K562 (cell line): ENCODE data around the gene CCM2. TPM values are rescaled to one million over a fixed set of nuclear protein-coding genes. Genes with fewer than 3 reads are reported as not detected.

Experiments
- ARNT ChIP-seq, 2 experiments: fragments of 450-650 bp; IDR thresholded peaks; 2 replicates each; pipeline ENCODE4 v1.6.1; 2016; ENCODE audit warnings: mild to moderate bottlenecking in 1 of 2
- BCL6 ChIP-seq: fragments of 250-450 bp; sonication (Bioruptor Pico); IDR thresholded peaks from 2 replicates; pipeline ENCODE4 v1.4.0; 2020
- EHMT2 ChIP-seq: fragments of 450-650 bp; IDR thresholded peaks from 2 replicates; pipeline ENCODE4 v1.6.1; 2018; ENCODE audit warnings: antibody characterized with exemption
- ELF1 ChIP-seq: fragments of 200-800 bp; sonication (Bioruptor generic); IDR thresholded peaks from 2 replicates; pipeline ENCODE4 v1.6.1; 2016; ENCODE audit warnings: missing genetic modification characterization, missing compliant biosample characterization
- GATA2 ChIP-seq: sonication (generic); formaldehyde crosslinking; IDR thresholded peaks from 2 replicates; pipeline ENCODE4 v1.4.0; 2020; ENCODE audit warnings: mild to moderate bottlenecking, missing genetic modification reagents
- GMEB1 ChIP-seq: fragments of 250-450 bp; sonication (Bioruptor Pico); IDR thresholded peaks from 2 replicates; pipeline ENCODE4 v1.4.0; 2020; ENCODE audit warnings: mild to moderate bottlenecking
- L3MBTL2 ChIP-seq: fragments of 450-650 bp; IDR thresholded peaks from 2 replicates; pipeline ENCODE4 v1.6.1; 2016; ENCODE audit warnings: mild to moderate bottlenecking, moderate library complexity
- NFXL1 ChIP-seq: fragments of 450-650 bp; formaldehyde crosslinking; IDR thresholded peaks from 2 replicates; pipeline ENCODE4 v1.4.0; 2021; ENCODE audit warnings: mild to moderate bottlenecking
- NR4A1 ChIP-seq, 2 experiments: fragments of 250-450 bp in 1 of 2; fragments of 450-650 bp in 1 of 2; sonication (Bioruptor Pico) in 1 of 2; IDR thresholded peaks; 2 replicates each; pipeline versions ENCODE4 v1.4.0 to v1.6.1; 2016 to 2020; ENCODE audit warnings: mild to moderate bottlenecking in 2 of 2, missing compliant biosample characterization in 1 of 2, missing genetic modification characterization in 1 of 2, moderate library complexity in 1 of 2
- PML ChIP-seq: IDR thresholded peaks from 2 replicates; pipeline ENCODE4 v1.6.1; 2012; ENCODE audit warnings: low read length, inconsistent platforms
- SRSF3 ChIP-seq: fragments of 200-400 bp; formaldehyde crosslinking; IDR thresholded peaks from 2 replicates; pipeline ENCODE4 v1.6.1; 2016; ENCODE audit warnings: mild to moderate bottlenecking, low read length, moderate library complexity; ENCODE audit not compliant: insufficient read depth
- TRIM28 ChIP-seq: fragments of 450-650 bp; IDR thresholded peaks from 2 replicates; pipeline ENCODE4 v1.6.1; 2017
- WHSC1 ChIP-seq: IDR thresholded peaks from one replicate; pipeline ENCODE4 v1.6.1; 2012; ENCODE audit warnings: low read length, control low read depth, inconsistent platforms
- ZBTB40 ChIP-seq, 2 experiments: fragments of 450-650 bp in 1 of 2; sonication (generic) in 1 of 2; formaldehyde crosslinking in 1 of 2; IDR thresholded peaks; 2 replicates each; pipeline versions ENCODE4 v1.7.1 to v1.9.0; 2016 to 2022; ENCODE audit warnings: inconsistent platforms in 1 of 2, mild to moderate bottlenecking in 1 of 2, missing genetic modification reagents in 1 of 2
- polyA plus RNA-seq, 8 experiments: library from polyadenylated mRNA; depleted of rRNA in 4 of 8; stranded (reverse) in 5 of 8; unstranded in 3 of 8; fragments of >200 nt; fragmentation: Nextera tagmentation in 2 of 8; fragmentation: Illumina TruSeq in 1 of 8; extraction: Ambion mirVana in 2 of 8; extraction: Trizol in 1 of 8; gene quantifications; 2 replicates each; pipeline versions ENCODE4 v1.2.1 to v1.2.3, GENCODE V29; 2011 to 2014; ENCODE audit warnings: inconsistent platforms in 1 of 8, missing spikeins in 1 of 8
- total RNA-seq, 7 experiments: library from RNA; depleted of rRNA in 6 of 7; stranded (reverse); fragments of >200 nt in 6 of 7; fragmentation: Illumina TruSeq in 2 of 7; extraction: Trizol in 2 of 7; gene quantifications; 2 replicates each; pipeline versions ENCODE4 v1.2.1 to v1.2.3, GENCODE V29; 2011 to 2021; ENCODE audit warnings: low replicate concordance in 1 of 7
- TF ChIP-seq, protein P1 (sequence below): fragments of 450-650 bp; formaldehyde crosslinking; IDR thresholded peaks from 2 replicates; pipeline ENCODE4 v1.4.0; 2020; ENCODE audit warnings: mild to moderate bottlenecking, moderate library complexity
- TF ChIP-seq, protein P2 (sequence below): fragments of 250-450 bp; sonication (Bioruptor Pico); IDR thresholded peaks from 2 replicates; pipeline ENCODE4 v1.8.0; 2022; ENCODE audit warnings: moderate library complexity, mild to moderate bottlenecking, inconsistent platforms

Gene CCM2
- total and polyA plus RNA-seq, 9 of the 15 experiments (the other 6 are each of a cell fraction or from before 2014, with no cell fraction given) = 0.41 to 38.6 (median 25.9) TPM

DNA sequence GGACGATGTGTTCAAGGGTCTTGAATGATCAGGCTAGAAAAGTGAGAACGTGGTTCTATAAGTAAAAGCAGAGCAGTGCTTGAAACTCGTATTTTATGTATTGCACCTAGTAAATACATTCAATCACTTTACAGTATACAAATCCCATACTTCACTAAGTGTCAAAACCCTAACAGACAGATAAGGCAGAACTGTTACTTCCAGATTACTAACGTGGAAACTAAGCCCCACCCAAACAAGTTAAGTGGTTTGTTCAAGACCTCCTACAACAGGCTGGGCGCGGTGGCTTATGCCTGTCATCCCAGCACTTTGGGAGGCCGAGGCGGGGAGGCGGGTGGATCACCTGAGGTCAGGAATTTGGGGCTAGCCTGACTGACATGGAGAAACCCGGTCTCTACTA lies 12.0 kb upstream of the CCM2 start (continued):
- TF ChIP-seq, protein P1, sequence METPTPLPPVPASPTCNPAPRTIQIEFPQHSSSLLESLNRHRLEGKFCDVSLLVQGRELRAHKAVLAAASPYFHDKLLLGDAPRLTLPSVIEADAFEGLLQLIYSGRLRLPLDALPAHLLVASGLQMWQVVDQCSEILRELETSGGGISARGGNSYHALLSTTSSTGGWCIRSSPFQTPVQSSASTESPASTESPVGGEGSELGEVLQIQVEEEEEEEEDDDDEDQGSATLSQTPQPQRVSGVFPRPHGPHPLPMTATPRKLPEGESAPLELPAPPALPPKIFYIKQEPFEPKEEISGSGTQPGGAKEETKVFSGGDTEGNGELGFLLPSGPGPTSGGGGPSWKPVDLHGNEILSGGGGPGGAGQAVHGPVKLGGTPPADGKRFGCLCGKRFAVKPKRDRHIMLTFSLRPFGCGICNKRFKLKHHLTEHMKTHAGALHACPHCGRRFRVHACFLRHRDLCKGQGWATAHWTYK = no peak
- TF ChIP-seq EHMT2 (no peak), SRSF3 (no peak), NR4A1 (CRISPR knock-in tag; IDR thresholded peaks at IDR 0.05) (no peak), NR4A1 (tag; IDR thresholded peaks at IDR 0.05) (no peak), ARNT (IDR thresholded peaks at IDR 0.05) (peak in 1 of 2 experiments; percentile 37; a peak in 1 of 4 replicates), WHSC1 (no peak), ELF1 (no peak), BCL6 (no peak), PML (peak; percentile 56; the same call in 1 of the 2 replicates), ZBTB40 (IDR thresholded peaks at IDR 0.05) (no peak), ZBTB40 (CRISPR knock-in tag; IDR thresholded peaks at IDR 0.05) (no peak), NFXL1 (CRISPR knock-in tag) (no peak), GATA2 (peak; percentile 47; the same call in 1 of the 2 replicates), L3MBTL2 (no peak), GMEB1 (CRISPR knock-in tag) (no peak), TRIM28 (no peak)
- TF ChIP-seq, protein P2, sequence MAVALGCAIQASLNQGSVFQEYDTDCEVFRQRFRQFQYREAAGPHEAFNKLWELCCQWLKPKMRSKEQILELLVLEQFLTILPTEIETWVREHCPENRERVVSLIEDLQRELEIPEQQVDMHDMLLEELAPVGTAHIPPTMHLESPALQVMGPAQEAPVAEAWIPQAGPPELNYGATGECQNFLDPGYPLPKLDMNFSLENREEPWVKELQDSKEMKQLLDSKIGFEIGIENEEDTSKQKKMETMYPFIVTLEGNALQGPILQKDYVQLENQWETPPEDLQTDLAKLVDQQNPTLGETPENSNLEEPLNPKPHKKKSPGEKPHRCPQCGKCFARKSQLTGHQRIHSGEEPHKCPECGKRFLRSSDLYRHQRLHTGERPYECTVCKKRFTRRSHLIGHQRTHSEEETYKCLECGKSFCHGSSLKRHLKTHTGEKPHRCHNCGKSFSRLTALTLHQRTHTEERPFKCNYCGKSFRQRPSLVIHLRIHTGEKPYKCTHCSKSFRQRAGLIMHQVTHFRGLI = no peak
